ENCODE results near the gene CACNA1D.

Gene CACNA1D

GRCh38 chr3:53844262-53845102 is 350.1 kb downstream of the CACNA1D start:
- Mint-ChIP-seq H3K27ac (no peak overlapping the region), H3K27me3 (peaks cover 53% of the 10 kb centered on the region), H3K36me3 (ENCODE audit: low read depth) (no peaks in the 10 kb centered on the region), H3K4me3 (peak overlapping the region; percentile 60), H3K4me1 (ENCODE audit: low read depth) (peaks cover 4% of the 10 kb centered on the region), H3K9me3 (no peaks in the 10 kb centered on the region)

- H3K36me3 Mint-ChIP-seq (ENCODE audit: low read depth), result no peaks in the 10 kb centered on the region
- H3K27me3 Mint-ChIP-seq, result peaks cover 58% of the 10 kb centered on the region
- no peak overlapping the region for H3K27ac Mint-ChIP-seq
- H3K9me3 Mint-ChIP-seq, result no peaks in the 10 kb centered on the region
- peak overlapping the region; percentile 60 for H3K4me3 Mint-ChIP-seq
- H3K4me1 Mint-ChIP-seq (ENCODE audit: low read depth), result peaks cover 4% of the 10 kb centered on the region
Observed at GRCh38 chr3:53845103-53845880, 350.9 kb downstream of the CACNA1D start.

GRCh38 chr3:53845881-53846133 is 351.4 kb downstream of the CACNA1D start:
- Mint-ChIP-seq H3K27me3 (peaks cover 58% of the 10 kb centered on the region), H3K4me1 (ENCODE audit: low read depth) (peaks cover 4% of the 10 kb centered on the region), H3K9me3 (no peaks in the 10 kb centered on the region), H3K27ac (no peak overlapping the region), H3K4me3 (peak overlapping the region; percentile 60), H3K36me3 (ENCODE audit: low read depth) (no peaks in the 10 kb centered on the region)

- peaks cover 58% of the 10 kb centered on the region for H3K27me3 Mint-ChIP-seq
- H3K4me1 Mint-ChIP-seq (ENCODE audit: low read depth), result peaks cover 4% of the 10 kb centered on the region
- H3K9me3 Mint-ChIP-seq, result no peaks in the 10 kb centered on the region
- H3K27ac Mint-ChIP-seq, result no peak within 1 kb of the TSS
- H3K36me3 Mint-ChIP-seq (ENCODE audit: low read depth), result no peaks in the 10 kb centered on the region
- H3K4me3 Mint-ChIP-seq, result peak within 1 kb of the TSS; percentile 60
Observed at GRCh38 chr3:53846134-53846850, 351.9 kb downstream of the CACNA1D start, which contains the start of the genes CHDH and IL17RB. Gene CHDH (minus strand): TSS chr3:53846419. CDS start chr3:53824008, 22,411 bp downstream. Gene IL17RB (plus strand): TSS chr3:53846568. CDS start chr3:53846589, 21 bp downstream.

- Mint-ChIP-seq H3K36me3 (ENCODE audit: low read depth) (no peaks in the 10 kb centered on the region), H3K4me1 (ENCODE audit: low read depth) (peaks cover 4% of the 10 kb centered on the region), H3K9me3 (no peaks in the 10 kb centered on the region), H3K27me3 (peaks cover 58% of the 10 kb centered on the region), H3K27ac (no peak overlapping the region), H3K4me3 (peak overlapping the region; percentile 56)
Observed at GRCh38 chr3:53846851-53847155, 352.4 kb downstream of the CACNA1D start.

GRCh38 chr3:53849916-53850315 is 355.5 kb downstream of the CACNA1D start:
- peaks cover 36% of the 10 kb centered on the region for H3K27me3 Mint-ChIP-seq
- no peak overlapping the region for H3K4me3 Mint-ChIP-seq
- no peak overlapping the region for H3K27ac Mint-ChIP-seq
- no peaks in the 10 kb centered on the region for H3K36me3 Mint-ChIP-seq (ENCODE audit: low read depth)
- peaks cover 4% of the 10 kb centered on the region for H3K4me1 Mint-ChIP-seq (ENCODE audit: low read depth)
- H3K9me3 Mint-ChIP-seq, result no peaks in the 10 kb centered on the region

GRCh38 chr3:53850895-53851294 is 356.5 kb downstream of the CACNA1D start:
- Mint-ChIP-seq H3K4me1 (ENCODE audit: low read depth) (no peaks in the 10 kb centered on the region), H3K27me3 (peaks cover 29% of the 10 kb centered on the region), H3K27ac (no peak overlapping the region), H3K9me3 (no peaks in the 10 kb centered on the region), H3K36me3 (ENCODE audit: low read depth) (no peaks in the 10 kb centered on the region), H3K4me3 (no peak overlapping the region)

GRCh38 chr3:53856964-53857363 is 362.6 kb downstream of the CACNA1D start:
- peaks cover 19% of the 10 kb centered on the region for H3K36me3 Mint-ChIP-seq (ENCODE audit: low read depth)
- no peaks in the 10 kb centered on the region for H3K9me3 Mint-ChIP-seq
- H3K27ac Mint-ChIP-seq, result no peak overlapping the region

GRCh38 chr3:53858096-53858741 is 363.8 kb downstream of the CACNA1D start:
- Mint-ChIP-seq H3K4me1 (ENCODE audit: low read depth) (no peaks in the 10 kb centered on the region), H3K4me3 (no peak overlapping the region)

More at GRCh38 chr3:53856964-53857363, 362.6 kb downstream of the CACNA1D start:
- Mint-ChIP-seq H3K4me1 (ENCODE audit: low read depth) (no peaks in the 10 kb centered on the region), H3K27me3 (no peaks in the 10 kb centered on the region), H3K4me3 (no peak overlapping the region)

GRCh38 chr3:53859178-53859577 is 364.8 kb downstream of the CACNA1D start:
- H3K4me3 Mint-ChIP-seq, result no peak overlapping the region
- no peak overlapping the region for H3K27ac Mint-ChIP-seq
- H3K36me3 Mint-ChIP-seq (ENCODE audit: low read depth), result peaks cover 36% of the 10 kb centered on the region
- no peaks in the 10 kb centered on the region for H3K4me1 Mint-ChIP-seq (ENCODE audit: low read depth)
- H3K9me3 Mint-ChIP-seq, result no peaks in the 10 kb centered on the region
- H3K27me3 Mint-ChIP-seq, result no peaks in the 10 kb centered on the region

More at GRCh38 chr3:53858096-53858741, 363.8 kb downstream of the CACNA1D start:
- Mint-ChIP-seq H3K27me3 (no peaks in the 10 kb centered on the region), H3K36me3 (ENCODE audit: low read depth) (peaks cover 32% of the 10 kb centered on the region), H3K27ac (no peak overlapping the region), H3K9me3 (no peaks in the 10 kb centered on the region)

- Mint-ChIP-seq H3K36me3 (ENCODE audit: low read depth) (peaks cover 44% of the 10 kb centered on the region), H3K4me3 (no peak overlapping the region), H3K4me1 (ENCODE audit: low read depth) (no peaks in the 10 kb centered on the region)
Observed at GRCh38 chr3:53860196-53860595, 365.8 kb downstream of the CACNA1D start.

GRCh38 chr3:53862241-53862640 is 367.8 kb downstream of the CACNA1D start:
- Mint-ChIP-seq H3K4me3 (no peak overlapping the region), H3K27me3 (no peaks in the 10 kb centered on the region), H3K36me3 (ENCODE audit: low read depth) (peaks cover 49% of the 10 kb centered on the region), H3K27ac (no peak overlapping the region), H3K4me1 (ENCODE audit: low read depth) (no peaks in the 10 kb centered on the region), H3K9me3 (no peaks in the 10 kb centered on the region)

More at GRCh38 chr3:53860196-53860595, 365.8 kb downstream of the CACNA1D start:
- Mint-ChIP-seq H3K27me3 (no peaks in the 10 kb centered on the region), H3K9me3 (no peaks in the 10 kb centered on the region), H3K27ac (no peak overlapping the region)

- Mint-ChIP-seq H3K9me3 (no peaks in the 10 kb centered on the region), H3K27ac (no peak overlapping the region), H3K36me3 (ENCODE audit: low read depth) (peaks cover 57% of the 10 kb centered on the region)
Observed at GRCh38 chr3:53863145-53863544, 368.7 kb downstream of the CACNA1D start.

More at GRCh38 chr3:53863145-53863544, 368.7 kb downstream of the CACNA1D start:
- Mint-ChIP-seq H3K4me1 (ENCODE audit: low read depth) (no peaks in the 10 kb centered on the region), H3K4me3 (no peak overlapping the region), H3K27me3 (no peaks in the 10 kb centered on the region)

Measured in stimulated activated naive CD8-positive, alpha-beta T cell treated with anti-CD3 and anti-CD28 coated beads, Interleukin-15, Interleukin-2, amounts not matched to agents 100 ng/mL and 50 ng/mL, for 24 hours (primary cell).